Erythroblast (primary cell): ENCODE measurements around the gene GAPDHS.

Source experiments
- GATA1 ChIP-seq: IDR thresholded peaks from 2 replicates; pipeline ENCODE4 v1.6.1; 2011; ENCODE audit warnings: low read depth, mild to moderate bottlenecking, control low read depth, low read length, moderate library complexity
- POLR2A ChIP-seq: IDR thresholded peaks from 2 replicates; pipeline ENCODE4 v1.6.1; 2011; ENCODE audit warnings: mild to moderate bottlenecking, low read length

DNA sequence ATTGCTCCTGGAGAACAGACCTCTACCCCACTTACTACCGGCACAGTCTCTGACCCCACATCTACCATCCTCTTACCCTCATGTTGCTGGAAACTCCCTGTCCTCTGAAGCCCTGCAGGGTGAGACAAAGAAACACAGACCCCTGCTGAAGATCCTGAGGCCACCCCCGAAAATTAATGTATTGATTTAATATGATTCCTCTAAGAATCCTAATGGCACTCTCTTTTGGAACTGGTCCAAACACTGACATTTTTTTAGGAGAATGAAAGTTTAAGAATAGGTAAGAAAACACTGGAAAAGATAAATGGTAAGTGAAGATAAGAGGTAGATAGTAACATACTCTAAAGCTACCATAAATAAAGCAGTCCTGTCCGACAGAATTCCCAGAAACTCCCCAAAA is 25.1 kb upstream of the GAPDHS start:
- TF ChIP-seq POLR2A (no peak), GATA1 (no peak)
